ENCODE measurements around the gene ZNF423.

ZNF423 gene

DNA sequence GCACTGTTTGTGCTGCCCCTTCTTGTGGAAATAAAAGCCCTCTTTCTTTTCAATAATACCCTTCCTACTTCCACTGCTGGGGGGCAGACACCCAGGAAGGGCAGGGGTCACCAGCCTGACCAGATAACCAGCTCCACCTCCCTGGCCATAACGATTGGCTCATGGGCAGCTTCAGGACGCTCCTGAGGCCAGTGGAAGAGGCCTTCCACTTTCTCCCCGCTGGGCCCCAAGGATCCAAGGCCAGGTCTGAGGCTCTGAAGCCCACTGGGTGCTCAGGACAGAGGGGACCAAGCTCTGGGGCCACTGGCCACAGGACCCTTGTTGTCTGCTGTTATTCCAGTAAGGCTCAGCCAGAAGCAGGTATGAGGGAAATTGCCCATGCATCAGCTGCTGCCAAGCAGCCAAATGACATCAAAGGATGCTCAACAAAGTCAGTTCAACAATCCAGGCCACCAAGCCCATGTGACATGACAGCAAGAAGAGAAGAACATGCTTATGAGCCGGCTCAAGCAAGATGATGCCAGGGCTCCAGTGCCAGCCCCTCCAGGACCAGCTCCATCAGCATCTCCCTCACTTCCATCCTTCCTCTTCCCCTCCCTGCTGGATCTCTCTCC, 238.8 kb downstream of the ZNF423 start:
- Histone ChIP-seq H3K9ac (ENCODE audit: insufficient read length, low read depth) (no peak overlapping the region), H3K36me3 (ENCODE audit: insufficient read depth, insufficient read length, low read length) (peaks cover 7% of the 10 kb centered on the region), H3K4me1 (ENCODE audit: insufficient read depth, insufficient read length) (peaks cover 19% of the 10 kb centered on the region), H3K9me3 (ENCODE audit: insufficient read depth, low read length) (no peaks in the 10 kb centered on the region), H3K4me3 (ENCODE audit: insufficient read length, low read depth) (no peak overlapping the region), H3K27me3 (ENCODE audit: insufficient read depth, insufficient read length) (no peaks in the 10 kb centered on the region)
- DNase-seq (ENCODE audit: low read depth, low spot score) = no peak
- TF ChIP-seq ZNF274 (IDR thresholded peaks at IDR 0.05; ENCODE audit: low read depth, low read length) (no peak), YY1 (IDR thresholded peaks at IDR 0.05; ENCODE audit: insufficient read depth, insufficient read length) (no peak)

DNA sequence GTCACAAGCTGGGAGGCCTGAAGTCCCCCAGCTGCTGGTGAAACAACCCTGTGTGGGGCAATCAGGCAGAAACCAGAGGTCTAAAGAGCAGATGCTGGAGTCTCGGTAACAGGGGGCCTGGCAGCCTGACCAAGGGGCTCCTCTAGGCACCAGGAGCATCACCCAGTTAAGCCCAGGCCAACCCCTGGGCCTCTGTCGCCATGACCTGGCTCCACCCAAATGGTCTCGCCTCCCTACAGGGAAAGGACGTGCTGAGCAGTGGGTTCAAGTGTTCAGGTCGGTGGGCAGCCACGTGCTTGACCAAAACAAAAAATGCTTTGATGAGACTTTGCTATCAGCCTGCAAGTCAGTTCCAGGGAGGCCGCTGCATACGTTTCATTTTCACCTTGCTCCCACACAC, 240.3 kb downstream of the ZNF423 start:
- peaks cover 12% of the 10 kb centered on the region for H3K4me1 ChIP-seq (ENCODE audit: insufficient read depth, insufficient read length)
- H3K36me3 ChIP-seq (ENCODE audit: insufficient read depth, insufficient read length, low read length) = peaks cover 7% of the 10 kb centered on the region
- H3K4me3 ChIP-seq (ENCODE audit: insufficient read length, low read depth) = no peak overlapping the region
- no peak for TF ChIP-seq SUZ12 (IDR thresholded peaks at IDR 0.05; ENCODE audit: extremely low read depth, insufficient read depth, insufficient read length)
- TF ChIP-seq ZNF274 (IDR thresholded peaks at IDR 0.05; ENCODE audit: low read depth, low read length) = no peak
- TF ChIP-seq YY1 (IDR thresholded peaks at IDR 0.05; ENCODE audit: insufficient read depth, insufficient read length) = no peak
- no peak for DNase-seq (ENCODE audit: low read depth, low spot score)
- no peaks in the 10 kb centered on the region for H3K27me3 ChIP-seq (ENCODE audit: insufficient read depth, insufficient read length)
- no peak overlapping the region for H3K9ac ChIP-seq (ENCODE audit: insufficient read length, low read depth)
- no peaks in the 10 kb centered on the region for H3K9me3 ChIP-seq (ENCODE audit: insufficient read depth, low read length)

DNA sequence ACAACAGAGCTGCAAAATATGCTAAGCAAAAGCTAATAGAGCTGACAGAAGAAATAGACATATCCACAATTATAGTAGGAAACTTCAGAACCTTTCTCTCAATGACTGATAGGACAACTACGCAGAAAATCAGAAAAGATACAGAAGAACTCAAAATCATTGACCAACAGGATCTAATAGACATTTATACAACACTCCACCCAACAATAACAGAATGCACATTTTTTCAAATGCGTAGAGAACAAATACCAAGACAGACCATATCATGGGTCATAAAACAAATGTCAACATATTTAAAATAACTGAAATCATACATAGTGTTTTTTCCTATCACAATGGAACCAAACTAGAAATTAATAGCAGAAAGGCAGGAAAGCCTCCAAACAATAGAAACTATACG, 244.9 kb downstream of the ZNF423 start:
- H3K4me3 ChIP-seq (ENCODE audit: insufficient read length, low read depth) = no peak overlapping the region
- TF ChIP-seq YY1 (IDR thresholded peaks at IDR 0.05; ENCODE audit: insufficient read depth, insufficient read length) (no peak), SUZ12 (IDR thresholded peaks at IDR 0.05; ENCODE audit: extremely low read depth, insufficient read depth, insufficient read length) (no peak), ZNF274 (IDR thresholded peaks at IDR 0.05; ENCODE audit: low read depth, low read length) (no peak)
- H3K4me1 ChIP-seq (ENCODE audit: insufficient read depth, insufficient read length) = peaks cover 7% of the 10 kb centered on the region
- no peaks in the 10 kb centered on the region for H3K27me3 ChIP-seq (ENCODE audit: insufficient read depth, insufficient read length)
- no peak for DNase-seq (ENCODE audit: low read depth, low spot score)
- H3K9me3 ChIP-seq (ENCODE audit: insufficient read depth, low read length) = no peaks in the 10 kb centered on the region
- H3K36me3 ChIP-seq (ENCODE audit: insufficient read depth, insufficient read length, low read length) = no peaks in the 10 kb centered on the region
- no peak overlapping the region for H3K9ac ChIP-seq (ENCODE audit: insufficient read length, low read depth)

DNA sequence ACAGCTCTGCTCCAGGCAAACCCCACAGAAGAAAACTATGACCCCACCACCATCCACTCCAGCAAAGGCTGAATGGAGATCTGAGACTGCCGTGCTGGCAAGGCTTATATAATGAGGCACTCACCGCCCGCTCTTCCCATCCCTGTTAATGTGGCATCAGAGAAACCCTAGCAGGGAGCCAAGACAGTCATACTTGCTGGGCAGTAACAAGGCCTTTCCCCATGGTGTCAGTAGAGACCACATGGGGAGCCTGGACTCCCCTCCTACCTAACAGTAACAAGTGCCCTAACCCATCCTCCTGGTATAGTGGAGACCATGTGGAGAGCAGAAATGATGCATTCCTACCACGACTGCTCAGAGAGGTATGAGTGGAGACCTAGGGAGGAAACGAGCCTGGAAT, 247.1 kb downstream of the ZNF423 start:
- TF ChIP-seq ZNF274 (IDR thresholded peaks at IDR 0.05; ENCODE audit: low read depth, low read length) (no peak), YY1 (IDR thresholded peaks at IDR 0.05; ENCODE audit: insufficient read depth, insufficient read length) (no peak), SUZ12 (IDR thresholded peaks at IDR 0.05; ENCODE audit: extremely low read depth, insufficient read depth, insufficient read length) (no peak)
- H3K36me3 ChIP-seq (ENCODE audit: insufficient read depth, insufficient read length, low read length) = no peaks in the 10 kb centered on the region
- DNase-seq (ENCODE audit: low read depth, low spot score) = no peak
- H3K9me3 ChIP-seq (ENCODE audit: insufficient read depth, low read length) = no peaks in the 10 kb centered on the region
- H3K4me1 ChIP-seq (ENCODE audit: insufficient read depth, insufficient read length) = peaks cover 7% of the 10 kb centered on the region
- no peak overlapping the region for H3K4me3 ChIP-seq (ENCODE audit: insufficient read length, low read depth)
- H3K27me3 ChIP-seq (ENCODE audit: insufficient read depth, insufficient read length) = no peaks in the 10 kb centered on the region
- H3K9ac ChIP-seq (ENCODE audit: insufficient read length, low read depth) = no peak overlapping the region

- no peak overlapping the region for H3K9ac ChIP-seq (ENCODE audit: insufficient read length, low read depth)
- no peak for TF ChIP-seq SUZ12 (IDR thresholded peaks at IDR 0.05; ENCODE audit: extremely low read depth, insufficient read depth, insufficient read length)
- no peak for TF ChIP-seq YY1 (IDR thresholded peaks at IDR 0.05; ENCODE audit: insufficient read depth, insufficient read length)
- no peak for TF ChIP-seq ZNF274 (IDR thresholded peaks at IDR 0.05; ENCODE audit: low read depth, low read length)
- H3K36me3 ChIP-seq (ENCODE audit: insufficient read depth, insufficient read length, low read length) = no peaks in the 10 kb centered on the region
- H3K9me3 ChIP-seq (ENCODE audit: insufficient read depth, low read length) = no peaks in the 10 kb centered on the region
- no peak for DNase-seq (ENCODE audit: low read depth, low spot score)
- no peaks in the 10 kb centered on the region for H3K27me3 ChIP-seq (ENCODE audit: insufficient read depth, insufficient read length)
- no peak overlapping the region for H3K4me3 ChIP-seq (ENCODE audit: insufficient read length, low read depth)
- peaks cover 7% of the 10 kb centered on the region for H3K4me1 ChIP-seq (ENCODE audit: insufficient read depth, insufficient read length)
Observed at GRCh38 chr16:49608098-49608497, 247.8 kb downstream of the ZNF423 start.

- no peak overlapping the region for H3K9ac ChIP-seq (ENCODE audit: insufficient read length, low read depth)
- DNase-seq (ENCODE audit: low read depth, low spot score) = no peak
- peaks cover 4% of the 10 kb centered on the region for H3K36me3 ChIP-seq (ENCODE audit: insufficient read depth, insufficient read length, low read length)
- no peak overlapping the region for H3K4me3 ChIP-seq (ENCODE audit: insufficient read length, low read depth)
- H3K27me3 ChIP-seq (ENCODE audit: insufficient read depth, insufficient read length) = no peaks in the 10 kb centered on the region
- no peaks in the 10 kb centered on the region for H3K9me3 ChIP-seq (ENCODE audit: insufficient read depth, low read length)
- H3K4me1 ChIP-seq (ENCODE audit: insufficient read depth, insufficient read length) = peaks cover 7% of the 10 kb centered on the region
- TF ChIP-seq ZNF274 (IDR thresholded peaks at IDR 0.05; ENCODE audit: low read depth, low read length) = no peak
- TF ChIP-seq SUZ12 (IDR thresholded peaks at IDR 0.05; ENCODE audit: extremely low read depth, insufficient read depth, insufficient read length) = no peak
- no peak for TF ChIP-seq YY1 (IDR thresholded peaks at IDR 0.05; ENCODE audit: insufficient read depth, insufficient read length)
Observed at GRCh38 chr16:49605536-49606254, 250.2 kb downstream of the ZNF423 start.

DNA sequence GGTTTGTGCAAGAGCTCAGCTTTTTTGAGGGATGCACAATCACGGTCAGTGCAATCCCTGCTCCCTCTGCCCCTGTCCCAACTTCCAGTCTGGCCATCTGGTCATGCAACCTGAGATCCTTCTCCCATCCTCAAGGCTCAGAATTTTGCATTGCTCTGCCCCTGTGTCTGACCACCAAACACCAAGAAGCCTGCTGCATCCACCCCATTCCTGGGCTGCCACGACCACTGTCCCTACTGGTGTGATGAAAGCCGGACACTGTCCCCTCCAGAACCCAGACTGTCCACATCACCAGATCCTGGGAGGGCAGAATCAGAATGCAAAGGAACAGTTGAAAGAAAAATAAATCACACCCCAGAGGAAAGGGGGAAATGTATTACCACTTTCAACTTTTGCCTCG, 251.3 kb downstream of the ZNF423 start:
- Histone ChIP-seq H3K36me3 (ENCODE audit: insufficient read depth, insufficient read length, low read length) (peaks cover 4% of the 10 kb centered on the region), H3K9ac (ENCODE audit: insufficient read length, low read depth) (no peak overlapping the region), H3K4me1 (ENCODE audit: insufficient read depth, insufficient read length) (peaks cover 7% of the 10 kb centered on the region), H3K27me3 (ENCODE audit: insufficient read depth, insufficient read length) (no peaks in the 10 kb centered on the region), H3K4me3 (ENCODE audit: insufficient read length, low read depth) (no peak overlapping the region), H3K9me3 (ENCODE audit: insufficient read depth, low read length) (no peaks in the 10 kb centered on the region)
- no peak for DNase-seq (ENCODE audit: low read depth, low spot score)
- TF ChIP-seq ZNF274 (IDR thresholded peaks at IDR 0.05; ENCODE audit: low read depth, low read length) = no peak
- TF ChIP-seq YY1 (IDR thresholded peaks at IDR 0.05; ENCODE audit: insufficient read depth, insufficient read length) = no peak
- TF ChIP-seq SUZ12 (IDR thresholded peaks at IDR 0.05; ENCODE audit: extremely low read depth, insufficient read depth, insufficient read length) = no peak
